Gastroesophageal sphincter (tissue), 4 donors: ENCODE data around the gene COX5A. TPM values are rescaled to one million over a fixed set of nuclear protein-coding genes. Genes with fewer than 3 reads are reported as not detected.
A peak's percentile ranks its signal among the peaks of the same experiment; 100 is the strongest.

Experiments used
- ATAC-seq: fragments of 150-250 bp; one replicate; pipeline ENCODE4 v1.9.1; 2016; ENCODE audit warnings: mild to moderate bottlenecking, moderate library complexity
- H3K27ac ChIP-seq, 4 donors: fragments of 200-600 bp; sonication (generic) in 3 of 4; 1 replicate in 3 of 4; 2 replicates in 1 of 4; pipeline ENCODE4 v1.5.1; 2016 to 2019
- H3K27me3 ChIP-seq: fragments of 200-600 bp; sonication (generic); one replicate; pipeline ENCODE4 v1.5.1; 2019
- H3K36me3 ChIP-seq, 2 donors: fragments of 200-600 bp; sonication (generic); one replicate each; pipeline ENCODE4 v1.5.1; 2019; ENCODE audit warnings: control low read depth in 1 of 2
- H3K4me1 ChIP-seq, 3 donors: fragments of 200-600 bp; sonication (generic); 1 replicate in 2 of 3; 2 replicates in 1 of 3; pipeline ENCODE4 v1.5.1; 2016 to 2019; ENCODE audit warnings: control low read depth in 2 of 3
- H3K4me3 ChIP-seq, 2 donors: fragments of 200-600 bp; sonication (generic); one replicate each; pipeline ENCODE4 v1.5.1; 2019; ENCODE audit warnings: mild to moderate bottlenecking in 1 of 2, moderate library complexity in 1 of 2
- H3K9me3 ChIP-seq, 3 donors: fragments of 200-600 bp; sonication (generic); one replicate each; pipeline ENCODE4 v1.5.1; 2017 to 2019; ENCODE audit warnings: control low read depth in 2 of 3
- EP300 ChIP-seq: sonication (generic); formaldehyde crosslinking; IDR thresholded peaks from one replicate; pipeline ENCODE4 v1.6.1; 2017; ENCODE audit warnings: antibody characterized with exemption, mild to moderate bottlenecking
- POLR2A ChIP-seq, 2 donors: fragments of 450-650 bp; IDR thresholded peaks; one replicate each; pipeline ENCODE4 v1.6.1; 2017; ENCODE audit warnings: antibody characterized with exemption in 2 of 2, mild to moderate bottlenecking in 2 of 2, moderate library complexity in 1 of 2
- POLR2AphosphoS5 ChIP-seq: sonication (generic); formaldehyde crosslinking; IDR thresholded peaks from one replicate; pipeline ENCODE4 v1.6.1; 2017; ENCODE audit warnings: antibody characterized with exemption
- WGBS, 2 donors: methylation state at CpG; one replicate each; pipeline ENCODE4 v1.1.5; 2018; ENCODE audit warnings: low coverage in 1 of 2; 5-methylcytosine and 5-hydroxymethylcytosine counted together
- total RNA-seq, 4 donors: library from RNA; depleted of rRNA; stranded (reverse); fragments of >200 nt; gene quantifications; one replicate each; pipeline ENCODE4 v1.1.0, GENCODE V29; 2016
- TF ChIP-seq, protein P1 (sequence below), 4 experiments: fragments of 200-600 bp in 2 of 4; fragments of 450-650 bp in 2 of 4; sonication (generic) in 1 of 4; IDR thresholded peaks; one replicate each; pipeline ENCODE4 v1.5.1; 2017 to 2019; ENCODE audit warnings: antibody characterized with exemption in 4 of 4, mild to moderate bottlenecking in 2 of 4, moderate library complexity in 2 of 4

The COX5A gene
- total RNA-seq, 4 donors from 2014 or later, result 57.9 to 105 (median 94.5) TPM

DNA sequence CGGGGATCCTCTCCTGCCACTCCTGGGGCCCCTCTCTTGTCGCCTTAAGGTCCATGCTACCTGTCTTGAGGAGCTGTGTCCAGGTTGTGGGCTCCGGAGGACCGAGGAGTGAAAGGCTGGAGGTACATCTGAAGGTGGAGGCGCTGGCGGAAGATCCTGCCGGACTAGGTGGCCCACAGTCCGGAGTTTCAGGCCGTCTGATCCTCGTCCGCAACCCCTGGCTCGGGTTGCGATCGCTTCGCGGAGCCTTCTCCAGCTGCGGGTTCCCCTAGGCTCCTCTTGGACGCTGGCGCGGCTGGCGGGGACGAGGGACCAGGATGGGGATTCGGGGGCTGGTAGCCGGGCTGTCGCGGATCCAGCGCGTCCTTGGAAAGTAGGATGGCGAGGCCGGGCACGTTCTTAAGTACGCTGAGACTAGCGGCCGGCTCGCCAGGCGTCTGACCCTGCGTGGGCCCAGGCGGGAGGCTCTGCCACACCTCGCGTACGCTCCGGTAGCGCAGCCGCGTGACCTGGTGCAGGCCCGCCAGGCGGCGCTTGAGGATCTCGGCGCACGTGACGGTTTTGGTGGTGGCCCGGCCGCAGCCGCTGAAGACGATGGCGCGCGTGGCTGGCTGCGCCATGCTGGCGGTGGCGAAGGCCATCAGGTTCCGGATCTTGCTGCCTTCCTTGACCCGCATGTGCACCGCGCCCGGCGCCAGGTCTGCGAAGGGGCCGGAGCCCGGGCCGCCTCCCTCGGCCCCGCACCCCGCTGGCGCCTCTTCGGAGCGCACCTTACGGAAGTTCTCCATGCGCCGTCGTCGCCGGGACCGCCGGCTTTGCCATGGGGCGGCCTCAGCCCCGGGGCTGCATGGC lies 18.1 kb upstream of the COX5A start:
- Histone ChIP-seq H3K4me3 (peak overlapping the region; percentile 23 to 65), H3K27me3 (peaks cover 68% of the 10 kb centered on the region), H3K36me3 (no peaks in the 10 kb centered on the region), H3K4me1 (peaks cover 0 to 57% (median 25%) of the 10 kb centered on the region in 3 donors), H3K9me3 (no peaks in the 10 kb centered on the region), H3K27ac (peak overlapping the region in 3 of 4 donors; percentile 67 to 78 (median 73))
- WGBS, 2 donors, result 20 to 71% methylated on average over 1 to 2 of the region's 88 CpGs
- ATAC-seq, result peak; percentile 65
- TF ChIP-seq, protein P1, sequence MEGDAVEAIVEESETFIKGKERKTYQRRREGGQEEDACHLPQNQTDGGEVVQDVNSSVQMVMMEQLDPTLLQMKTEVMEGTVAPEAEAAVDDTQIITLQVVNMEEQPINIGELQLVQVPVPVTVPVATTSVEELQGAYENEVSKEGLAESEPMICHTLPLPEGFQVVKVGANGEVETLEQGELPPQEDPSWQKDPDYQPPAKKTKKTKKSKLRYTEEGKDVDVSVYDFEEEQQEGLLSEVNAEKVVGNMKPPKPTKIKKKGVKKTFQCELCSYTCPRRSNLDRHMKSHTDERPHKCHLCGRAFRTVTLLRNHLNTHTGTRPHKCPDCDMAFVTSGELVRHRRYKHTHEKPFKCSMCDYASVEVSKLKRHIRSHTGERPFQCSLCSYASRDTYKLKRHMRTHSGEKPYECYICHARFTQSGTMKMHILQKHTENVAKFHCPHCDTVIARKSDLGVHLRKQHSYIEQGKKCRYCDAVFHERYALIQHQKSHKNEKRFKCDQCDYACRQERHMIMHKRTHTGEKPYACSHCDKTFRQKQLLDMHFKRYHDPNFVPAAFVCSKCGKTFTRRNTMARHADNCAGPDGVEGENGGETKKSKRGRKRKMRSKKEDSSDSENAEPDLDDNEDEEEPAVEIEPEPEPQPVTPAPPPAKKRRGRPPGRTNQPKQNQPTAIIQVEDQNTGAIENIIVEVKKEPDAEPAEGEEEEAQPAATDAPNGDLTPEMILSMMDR (IDR thresholded peaks at IDR 0.05), result peak in 3 of 4 experiments; percentile 34 to 69 (median 58)
- no peak for TF ChIP-seq POLR2A (IDR thresholded peaks at IDR 0.05)

- Histone ChIP-seq H3K27me3 (peaks cover 59% of the 10 kb centered on the region), H3K27ac (no peak overlapping the region), H3K4me3 (peak overlapping the region in 1 of 2 donors; percentile 65), H3K4me1 (peaks cover 0 to 60% (median 25%) of the 10 kb centered on the region in 3 donors), H3K9me3 (no peaks in the 10 kb centered on the region), H3K36me3 (no peaks in the 10 kb centered on the region)
- 100% methylated on average over 2 of the region's 8 CpGs; no CpG with 5 or more reads in 1 of the 2 donors for WGBS, 2 donors
- no peak for ATAC-seq
- TF ChIP-seq EP300, result no peak
- TF ChIP-seq, protein P1 (IDR thresholded peaks at IDR 0.05), result no peak
- no peak for TF ChIP-seq POLR2AphosphoS5
- no peak for TF ChIP-seq POLR2A (IDR thresholded peaks at IDR 0.05)
Measured at GRCh38 chr15:74955017-74955416, 17.1 kb upstream of the COX5A start.

- no peak for TF ChIP-seq POLR2A (IDR thresholded peaks at IDR 0.05)
- TF ChIP-seq, protein P1 (IDR thresholded peaks at IDR 0.05), result no peak
- TF ChIP-seq POLR2AphosphoS5, result no peak
- no peak for TF ChIP-seq EP300
- no peak for ATAC-seq
- Histone ChIP-seq H3K27ac (no peak overlapping the region), H3K36me3 (no peaks in the 10 kb centered on the region), H3K4me1 (peaks cover 0 to 60% (median 25%) of the 10 kb centered on the region in 3 donors), H3K4me3 (no peak overlapping the region), H3K9me3 (no peaks in the 10 kb centered on the region), H3K27me3 (peaks cover 54% of the 10 kb centered on the region)
Measured at GRCh38 chr15:74954515-74954914, 16.6 kb upstream of the COX5A start.

DNA sequence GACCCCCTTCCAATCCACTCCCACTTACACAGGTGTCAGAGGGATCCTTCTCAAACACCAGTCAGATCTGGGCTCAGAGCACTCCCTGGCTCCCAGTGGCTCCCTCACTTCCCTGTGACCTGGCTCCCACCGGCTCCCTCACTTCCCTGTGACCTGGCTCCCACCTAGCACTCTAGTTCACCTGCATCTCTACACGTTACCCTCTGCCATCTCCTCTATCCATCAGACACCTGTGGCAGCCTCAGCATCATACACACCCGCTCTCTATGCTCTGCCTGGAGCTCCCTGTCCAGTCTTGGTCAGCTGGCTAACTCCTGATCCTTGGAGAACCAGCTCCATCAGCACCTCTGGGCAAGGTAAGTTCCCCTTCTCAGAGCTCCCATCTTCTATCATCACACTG lies 13.1 kb upstream of the COX5A start:
- H3K27me3 ChIP-seq, result peaks cover 28% of the 10 kb centered on the region
- TF ChIP-seq, protein P1 (IDR thresholded peaks at IDR 0.05), result no peak
- TF ChIP-seq POLR2A (IDR thresholded peaks at IDR 0.05), result no peak
- no peak for TF ChIP-seq EP300
- no peak for TF ChIP-seq POLR2AphosphoS5
- H3K9me3 ChIP-seq, result no peaks in the 10 kb centered on the region
- no peak for ATAC-seq
- H3K4me3 ChIP-seq, result no peak overlapping the region
- H3K36me3 ChIP-seq, result no peaks in the 10 kb centered on the region
- peaks cover 0 to 25% (median 5%) of the 10 kb centered on the region in 3 donors for H3K4me1 ChIP-seq
- 62 to 73% methylated on average over 3 of the region's 3 CpGs for WGBS, 2 donors
- H3K27ac ChIP-seq, result no peak overlapping the region
